Astrocyte of the spinal cord (primary cell): Measurements from ENCODE around the gene PSKH1.

ENCODE experiments used
- DNase-seq: peaks from one replicate; pipeline ENCODE4 v3.0.0; 2011; ENCODE audit warnings: low read depth, low spot score
- H3K4me3 ChIP-seq: 2 replicates; pipeline ENCODE4 v1.5.1; 2011; ENCODE audit warnings: low read depth, mild to moderate bottlenecking, low read length, moderate library complexity
- CTCF ChIP-seq: IDR thresholded peaks from 2 replicates; pipeline ENCODE4 v1.5.1; 2012; ENCODE audit warnings: low read depth, mild to moderate bottlenecking, low read length, inconsistent platforms
- in situ Hi-C: cut with HindIII; loops from 2 replicates; pipeline ENCODE4 v1.10.0; 2017; ENCODE audit warnings: low sequenced_read_pairs

PSKH1 gene

GRCh38 chr16:67847064-67847861 lies 45.8 kb upstream of the PSKH1 start, which contains the start of gene CENPT:
Gene CENPT (minus strand): TSS chr16:67847693. CDS start chr16:67833859, 13,834 bp downstream.
- no peak for TF ChIP-seq CTCF
- in situ Hi-C loops = no loop called here
- DNase-seq = peak; percentile 61
- H3K4me3 ChIP-seq = peak within 1 kb of the TSS; percentile 78

- H3K4me3 ChIP-seq = peak overlapping the region; percentile 78
- DNase-seq = no peak
- in situ Hi-C loops = no loop called here
- TF ChIP-seq CTCF = no peak
Measured at GRCh38 chr16:67848118-67848517, 44.9 kb upstream of the PSKH1 start.

GRCh38 chr16:67853670-67854069 lies 39.4 kb upstream of the PSKH1 start:
- in situ Hi-C loops = no loop called here
- no peak for TF ChIP-seq CTCF
- DNase-seq = no peak
- H3K4me3 ChIP-seq = no peak overlapping the region

GRCh38 chr16:67855789-67856188 lies 37.3 kb upstream of the PSKH1 start:
- TF ChIP-seq CTCF = no peak
- DNase-seq = no peak
- in situ Hi-C loops = no loop called here
- no peak overlapping the region for H3K4me3 ChIP-seq

GRCh38 chr16:67856927-67857546 lies 36.0 kb upstream of the PSKH1 start:
- in situ Hi-C loops = no loop called here
- no peak for TF ChIP-seq CTCF
- H3K4me3 ChIP-seq = no peak overlapping the region
- DNase-seq = no peak

GRCh38 chr16:67857547-67858233 lies 35.4 kb upstream of the PSKH1 start:
- peak; percentile 91 for DNase-seq
- H3K4me3 ChIP-seq = no peak overlapping the region
- TF ChIP-seq CTCF = no peak
- in situ Hi-C loops = no loop called here
